AG09319 (cell line): ENCODE measurements around the gene NIP7.

ENCODE experiments used
- DNase-seq: peaks from one replicate; pipeline ENCODE4 v3.0.0-alpha.2; 2010; ENCODE audit warnings: low read depth; ENCODE audit errors: extremely low read depth
- TF ChIP-seq, protein P1 (sequence below): IDR thresholded peaks from 2 replicates; pipeline ENCODE4 v1.5.1; 2011; ENCODE audit warnings: low read depth, mild to moderate bottlenecking, inconsistent platforms, low read length, moderate library complexity

NIP7 gene

DNA sequence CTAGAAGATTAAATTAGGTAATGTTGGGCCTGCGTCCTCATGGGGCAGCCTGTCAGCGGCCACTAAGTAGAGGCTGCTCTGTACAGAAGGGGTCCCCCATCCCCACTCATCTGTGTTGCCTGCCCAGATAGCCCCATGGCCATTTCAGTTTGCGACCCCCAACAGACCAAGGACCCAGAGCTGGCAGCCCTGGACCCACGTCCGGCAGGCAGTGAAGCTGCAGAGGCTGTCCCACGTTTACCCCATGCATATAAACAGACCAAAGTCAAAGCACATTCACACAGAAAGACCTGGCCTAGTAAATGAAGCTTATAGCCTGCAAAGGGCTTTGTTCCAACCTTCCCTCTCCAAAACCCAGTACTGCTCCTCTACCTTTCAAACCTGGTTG lies 13.8 kb upstream of the NIP7 start:
- DNase-seq: no peak
- TF ChIP-seq, protein P1, sequence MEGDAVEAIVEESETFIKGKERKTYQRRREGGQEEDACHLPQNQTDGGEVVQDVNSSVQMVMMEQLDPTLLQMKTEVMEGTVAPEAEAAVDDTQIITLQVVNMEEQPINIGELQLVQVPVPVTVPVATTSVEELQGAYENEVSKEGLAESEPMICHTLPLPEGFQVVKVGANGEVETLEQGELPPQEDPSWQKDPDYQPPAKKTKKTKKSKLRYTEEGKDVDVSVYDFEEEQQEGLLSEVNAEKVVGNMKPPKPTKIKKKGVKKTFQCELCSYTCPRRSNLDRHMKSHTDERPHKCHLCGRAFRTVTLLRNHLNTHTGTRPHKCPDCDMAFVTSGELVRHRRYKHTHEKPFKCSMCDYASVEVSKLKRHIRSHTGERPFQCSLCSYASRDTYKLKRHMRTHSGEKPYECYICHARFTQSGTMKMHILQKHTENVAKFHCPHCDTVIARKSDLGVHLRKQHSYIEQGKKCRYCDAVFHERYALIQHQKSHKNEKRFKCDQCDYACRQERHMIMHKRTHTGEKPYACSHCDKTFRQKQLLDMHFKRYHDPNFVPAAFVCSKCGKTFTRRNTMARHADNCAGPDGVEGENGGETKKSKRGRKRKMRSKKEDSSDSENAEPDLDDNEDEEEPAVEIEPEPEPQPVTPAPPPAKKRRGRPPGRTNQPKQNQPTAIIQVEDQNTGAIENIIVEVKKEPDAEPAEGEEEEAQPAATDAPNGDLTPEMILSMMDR: no peak

DNA sequence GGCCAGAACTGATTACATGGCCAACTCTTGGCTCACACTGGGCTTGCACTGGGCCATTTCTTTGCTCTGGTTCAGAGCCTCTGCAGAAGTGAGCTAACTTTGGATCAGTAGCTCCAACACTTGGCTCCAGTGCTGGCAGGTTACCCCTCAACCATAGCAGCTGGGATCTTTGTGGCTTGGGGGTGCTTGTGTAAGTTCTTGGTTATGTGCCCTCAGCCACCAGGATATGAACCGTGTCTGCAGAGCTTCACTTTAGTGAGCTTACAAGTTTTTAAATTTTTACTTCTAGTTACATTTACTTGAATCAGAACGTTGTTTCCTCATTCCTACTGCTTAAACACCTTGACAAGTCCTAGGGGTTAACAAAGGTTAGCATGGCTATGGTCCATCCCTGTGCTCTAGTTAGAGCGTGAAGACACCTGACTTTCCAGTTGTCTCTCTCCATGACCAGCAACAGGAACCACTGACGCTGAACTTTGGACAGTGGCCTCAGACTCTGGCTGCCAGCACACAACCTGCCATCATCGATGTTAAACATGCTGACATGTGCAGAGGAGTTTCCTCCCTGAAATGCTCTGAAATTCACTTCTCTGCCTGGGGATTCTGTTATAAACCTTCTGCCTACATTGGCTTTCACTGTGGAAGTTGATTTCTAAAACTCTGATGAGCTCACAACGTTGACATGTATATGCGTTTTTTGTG lies 13.2 kb upstream of the NIP7 start:
- no peak for DNase-seq
- TF ChIP-seq, protein P1: no peak

- DNase-seq: no peak
- TF ChIP-seq, protein P1: no peak
These were observed 11.8 kb upstream of the NIP7 start for GRCh38 chr16:69327585-69328310.

DNA sequence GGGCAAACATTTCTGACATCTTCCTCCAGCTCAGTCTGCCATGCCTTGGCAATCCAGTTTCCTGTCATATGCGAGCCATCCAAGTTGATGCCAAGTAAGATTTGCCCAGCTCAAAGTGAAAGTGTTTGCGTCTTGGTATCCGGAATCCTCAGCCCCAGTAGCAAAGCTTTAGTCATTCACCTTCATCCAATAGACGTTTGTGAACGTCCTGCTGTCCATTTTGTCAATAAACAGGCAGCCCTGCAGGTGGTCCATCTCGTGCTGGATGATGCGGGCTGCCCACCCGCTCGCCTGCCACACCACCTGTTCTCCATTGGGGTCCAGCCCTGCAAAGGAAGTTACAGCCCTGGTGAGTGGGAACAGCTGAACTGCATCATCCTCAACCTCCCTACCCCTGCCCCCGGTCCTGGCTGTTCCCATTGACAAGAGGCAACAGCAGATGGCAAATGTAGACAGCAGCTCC lies 10.7 kb upstream of the NIP7 start:
- DNase-seq: no peak

DNA sequence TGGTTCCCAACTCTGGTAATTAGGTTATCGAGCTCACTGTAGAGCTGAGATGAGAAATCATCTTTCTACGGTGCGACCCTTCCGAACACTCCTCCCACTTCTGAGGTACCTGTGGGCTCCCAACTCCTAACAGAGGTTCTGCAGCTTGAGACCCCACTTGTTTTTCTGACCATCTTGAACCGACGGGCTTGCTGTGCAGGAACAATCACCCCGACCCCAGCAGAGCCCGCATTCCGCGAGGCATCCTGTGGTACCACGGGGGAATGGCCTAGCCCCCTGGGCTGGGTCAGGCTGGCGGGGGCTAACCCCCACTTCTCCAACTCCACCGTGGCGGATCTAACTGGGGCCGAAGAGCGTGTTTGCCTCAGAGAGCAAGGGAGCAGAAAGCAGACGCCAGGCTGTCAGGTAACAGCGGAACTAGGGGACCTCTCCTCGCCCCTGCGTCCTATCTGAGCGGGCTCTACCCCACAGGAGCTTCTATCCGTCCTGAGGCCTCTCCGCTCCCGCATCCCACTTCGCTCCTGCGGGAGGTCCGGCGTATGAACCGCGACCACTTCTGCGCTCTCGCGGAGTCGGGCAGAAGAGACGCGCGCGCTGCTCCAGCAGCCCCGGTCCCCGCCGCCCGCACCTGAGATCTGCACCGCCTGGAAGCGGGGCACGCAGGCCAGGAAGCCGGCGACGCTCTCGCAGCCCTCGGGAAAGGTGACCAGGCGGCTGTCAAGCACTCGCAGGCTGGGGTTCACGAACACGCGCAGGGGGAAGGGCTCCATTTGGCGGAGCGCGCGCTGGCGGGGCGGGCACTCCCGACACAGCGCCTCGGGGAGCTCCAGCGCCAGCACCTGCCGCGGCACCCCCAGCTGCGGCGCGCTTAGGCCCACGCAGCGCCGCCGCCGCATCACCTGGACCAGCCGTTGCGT lies 9.9 kb upstream of the NIP7 start:
- DNase-seq: no peak
- TF ChIP-seq, protein P1: no peak

More for the DNA sequence above, 10.7 kb upstream of the NIP7 start:
- TF ChIP-seq, protein P1: no peak

DNA sequence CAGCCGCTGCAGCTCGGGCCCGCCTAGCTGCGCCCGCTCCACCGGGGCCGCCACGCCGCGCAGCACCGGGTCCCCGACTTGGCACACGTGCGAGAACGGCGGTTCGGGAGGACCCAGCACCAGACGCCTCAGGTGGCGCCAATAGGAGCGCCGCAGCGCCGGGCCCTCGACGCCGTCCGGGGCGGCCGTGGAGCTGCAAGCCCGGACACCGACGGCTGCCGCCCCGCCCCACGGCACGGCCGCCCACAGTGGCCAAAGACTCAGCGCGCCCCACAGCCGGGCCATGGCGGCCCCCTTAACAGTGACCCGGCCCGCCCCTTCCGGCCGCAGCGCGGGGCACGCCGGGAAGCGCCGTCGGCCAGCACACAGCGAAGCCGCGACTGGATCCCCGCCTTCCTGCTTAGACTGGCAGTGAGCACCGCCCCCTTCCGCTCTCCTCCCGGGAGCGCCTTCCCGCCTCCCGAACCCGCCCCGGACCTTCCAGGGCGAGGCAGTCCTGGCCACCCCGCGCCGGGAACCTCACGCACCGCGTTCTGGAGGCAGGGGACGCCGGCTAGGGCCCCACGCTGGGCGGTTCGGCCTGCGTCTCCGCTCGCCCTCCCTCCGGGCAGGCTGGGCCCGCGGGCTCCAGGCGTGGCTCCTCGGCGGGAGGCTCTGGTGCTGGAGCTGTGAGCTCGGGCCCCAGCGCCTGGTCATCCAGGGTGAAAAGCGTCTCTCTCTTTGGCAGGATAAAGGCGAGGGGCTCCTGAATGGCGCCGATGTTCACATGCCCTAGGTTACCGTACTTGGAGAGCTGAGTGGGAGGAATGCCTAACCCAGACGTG lies 9.1 kb upstream of the NIP7 start, which contains the start of gene PDF:
Gene PDF, minus strand, starts transcription at position 303 of the 824 bp plus-strand sequence. Its CDS starts 18 bp downstream, at position 285.
- TF ChIP-seq, protein P1: no peak
- peak; percentile 81 for DNase-seq
